GM18909 (cell line): ENCODE results near the gene VWA8.
"Not testable (repeated sequence)": the region's sequence is repeated elsewhere in the genome, so short reads cannot be mapped to it uniquely, and the experiment has no call there.

Experiments
- ATAC-seq: cut with Tn5 transposase; IDR thresholded peaks from one replicate; pipeline ENCODE4 v1.9.1; 2021; ENCODE audit warnings: mild to moderate bottlenecking; ENCODE audit not compliant: unreplicated experiment, poor library complexity

Gene VWA8

DNA sequence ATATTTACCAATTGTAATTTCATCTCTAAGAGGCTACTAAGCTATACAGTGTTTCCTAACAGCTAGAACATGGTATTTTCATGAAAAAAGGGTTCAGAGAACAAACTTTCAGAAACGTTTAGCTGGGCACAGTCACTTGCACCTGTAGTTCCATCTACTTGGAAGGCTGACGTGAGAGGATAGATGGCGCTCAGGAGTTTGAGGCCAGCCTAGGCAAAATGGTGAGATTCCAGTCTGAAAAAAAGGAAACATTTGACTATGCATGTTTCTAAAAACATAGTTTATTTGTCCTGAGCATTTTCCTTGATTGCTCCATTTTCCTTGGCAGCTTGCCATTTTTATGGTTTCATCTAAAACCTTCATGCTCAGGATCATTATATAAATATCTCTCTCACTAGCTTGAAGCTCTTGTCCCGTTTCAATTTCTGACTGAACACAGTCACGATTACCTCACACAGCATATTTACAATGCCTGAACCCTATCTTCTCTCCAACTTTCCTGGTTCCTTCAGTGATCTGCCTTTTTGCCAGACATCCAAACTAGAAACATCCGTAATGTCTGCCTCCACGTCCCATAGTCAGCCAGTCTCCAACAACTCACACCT lies 302.8 kb downstream of the VWA8 start:
- ATAC-seq = no peak

- no peak for ATAC-seq
Observed at GRCh38 chr13:41655997-41656396, 304.9 kb downstream of the VWA8 start.

DNA sequence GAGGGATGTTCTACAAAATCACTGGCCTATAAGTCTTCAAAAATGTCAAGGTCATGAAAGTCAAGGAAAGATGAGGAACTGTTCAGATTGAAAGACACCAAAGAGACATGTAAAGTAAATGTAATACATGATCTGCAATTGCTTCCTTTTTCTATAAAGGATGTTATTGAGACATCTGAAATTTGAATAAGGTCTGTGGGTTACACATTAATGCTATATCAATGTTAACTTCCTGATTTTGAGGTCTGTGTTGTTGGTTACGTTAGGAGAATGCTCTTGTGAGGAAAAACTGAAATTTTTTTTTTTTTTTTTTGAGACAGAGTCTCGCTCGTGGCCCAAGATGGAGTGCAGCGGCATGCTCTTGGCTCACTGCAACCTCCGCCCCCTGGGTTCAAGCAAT lies 306.1 kb downstream of the VWA8 start:
- no peak for ATAC-seq

DNA sequence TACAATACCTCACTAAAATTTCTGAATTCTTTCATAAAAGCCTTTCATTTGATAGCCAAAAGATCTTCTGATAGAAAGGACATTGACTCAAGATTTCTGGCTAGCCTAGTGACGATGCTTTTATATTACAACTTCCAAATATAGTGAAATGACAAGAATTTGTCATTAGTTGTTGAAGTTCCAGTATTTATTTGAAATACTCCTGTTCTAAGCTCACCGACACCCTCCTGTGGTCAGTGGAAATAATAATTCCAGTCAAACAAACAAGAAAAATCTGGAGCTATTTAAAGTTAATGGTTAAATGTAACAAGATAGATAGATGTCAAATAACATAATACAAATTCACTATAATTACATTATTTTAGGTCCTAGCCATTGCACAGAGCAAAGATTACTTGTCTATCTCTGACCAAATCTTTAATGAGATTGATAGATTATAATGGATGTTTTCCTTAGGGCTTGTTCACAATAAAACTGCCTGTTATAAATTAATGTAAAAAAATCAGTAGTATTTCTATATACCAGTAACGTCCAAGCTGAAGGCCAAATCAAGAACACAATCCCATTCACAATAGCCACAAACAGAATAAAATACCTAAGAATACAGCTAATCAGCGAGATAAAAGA lies 308.1 kb downstream of the VWA8 start:
- ATAC-seq = no peak

DNA sequence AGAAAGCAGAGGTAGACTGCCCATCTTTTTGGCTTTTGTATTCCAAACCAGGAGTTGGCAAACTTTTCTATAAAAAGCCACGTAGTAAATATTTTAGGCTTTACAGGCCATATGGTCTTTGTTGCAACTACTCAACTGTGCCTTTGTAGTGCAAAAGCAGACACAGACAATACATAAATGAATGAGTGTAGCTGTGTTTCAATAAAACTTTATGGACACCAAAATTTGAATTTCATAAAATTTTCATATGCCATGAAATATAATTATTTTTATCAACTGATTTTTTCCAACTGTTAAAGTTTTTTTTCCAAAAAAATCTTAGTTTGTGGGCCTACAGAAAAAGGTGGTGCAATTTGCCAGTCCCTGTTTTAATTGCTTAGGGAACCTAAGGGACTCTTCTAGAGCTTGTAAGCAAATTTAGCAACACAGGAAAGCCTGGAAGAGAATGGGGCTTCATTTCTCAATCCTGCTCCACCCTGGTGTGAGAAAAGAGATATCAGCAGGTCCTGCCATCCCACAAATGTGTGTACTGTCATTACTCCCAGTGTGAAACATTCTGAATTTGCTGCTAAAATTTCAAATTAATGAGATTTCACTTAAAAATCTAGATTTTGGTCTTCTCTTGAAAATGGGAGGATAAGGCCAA lies 309.4 kb downstream of the VWA8 start:
- no peak for ATAC-seq

GRCh38 chr13:41650706-41651105 lies 310.2 kb downstream of the VWA8 start:
- ATAC-seq = no peak

GRCh38 chr13:41649659-41650058 lies 311.2 kb downstream of the VWA8 start:
- no peak for ATAC-seq

GRCh38 chr13:41648314-41648935 lies 312.5 kb downstream of the VWA8 start:
- no peak for ATAC-seq

GRCh38 chr13:41647699-41648313 lies 313.1 kb downstream of the VWA8 start:
- ATAC-seq = not testable (repeated sequence)

DNA sequence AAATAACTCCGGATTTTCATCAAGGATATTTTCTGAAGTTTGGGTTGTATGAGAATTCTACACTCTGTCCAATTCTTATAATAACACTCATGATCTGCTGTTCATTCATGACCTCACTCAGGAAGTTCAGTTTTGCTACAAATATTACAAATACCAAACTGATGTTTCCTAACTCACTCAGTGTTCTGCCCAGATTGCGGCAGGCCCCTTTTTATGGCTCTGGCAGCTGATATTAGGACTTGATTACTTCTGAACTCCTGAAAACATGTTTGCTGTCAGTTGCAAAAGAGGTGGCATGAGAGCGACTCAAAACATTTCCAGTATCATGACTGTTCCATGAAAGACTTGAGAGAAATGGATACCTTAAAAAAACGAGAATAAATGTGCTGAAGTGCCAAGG lies 315.6 kb downstream of the VWA8 start:
- no peak for ATAC-seq

GRCh38 chr13:41644742-41645141 lies 316.2 kb downstream of the VWA8 start:
- ATAC-seq = no peak

DNA sequence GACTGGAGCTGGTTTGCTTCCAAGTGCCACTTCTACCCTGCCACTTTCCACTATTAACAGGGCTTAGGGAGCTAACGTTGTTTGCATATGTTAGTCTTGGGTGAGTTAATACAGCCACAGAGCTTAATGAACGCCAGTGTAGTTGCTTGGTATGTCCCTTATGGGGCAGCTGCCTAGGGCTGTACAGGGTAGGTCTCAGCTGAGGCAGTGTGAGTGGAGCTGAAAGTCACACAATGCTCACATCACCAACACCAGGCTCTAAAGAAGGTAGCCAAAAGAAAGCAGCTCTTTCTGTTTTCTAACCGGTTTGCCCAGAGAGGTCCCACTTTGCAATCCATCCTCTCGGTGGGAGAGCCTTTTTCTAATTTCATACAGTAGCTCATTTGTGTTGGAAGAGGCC lies 317.4 kb downstream of the VWA8 start:
- ATAC-seq = no peak

DNA sequence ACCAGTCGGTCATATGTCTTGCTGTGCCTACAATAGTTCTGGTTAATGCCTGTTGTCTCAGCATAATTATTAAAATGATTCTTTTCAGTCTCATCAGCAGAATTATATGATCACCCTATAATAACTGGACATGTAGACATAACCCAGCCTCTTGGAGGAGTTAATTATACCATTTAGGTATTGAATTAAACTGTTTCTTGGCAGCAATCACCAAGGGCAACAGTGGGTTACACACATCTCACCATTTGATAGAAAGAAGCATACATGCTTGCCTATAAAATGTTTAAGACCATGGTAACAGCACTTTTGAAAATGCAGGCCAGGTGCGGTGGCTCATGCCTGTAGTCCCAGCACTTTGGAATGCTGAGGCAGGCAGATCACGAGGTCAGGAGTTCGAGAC lies 318.9 kb downstream of the VWA8 start:
- ATAC-seq = no peak

GRCh38 chr13:41641429-41641828 lies 319.5 kb downstream of the VWA8 start:
- no peak for ATAC-seq

DNA sequence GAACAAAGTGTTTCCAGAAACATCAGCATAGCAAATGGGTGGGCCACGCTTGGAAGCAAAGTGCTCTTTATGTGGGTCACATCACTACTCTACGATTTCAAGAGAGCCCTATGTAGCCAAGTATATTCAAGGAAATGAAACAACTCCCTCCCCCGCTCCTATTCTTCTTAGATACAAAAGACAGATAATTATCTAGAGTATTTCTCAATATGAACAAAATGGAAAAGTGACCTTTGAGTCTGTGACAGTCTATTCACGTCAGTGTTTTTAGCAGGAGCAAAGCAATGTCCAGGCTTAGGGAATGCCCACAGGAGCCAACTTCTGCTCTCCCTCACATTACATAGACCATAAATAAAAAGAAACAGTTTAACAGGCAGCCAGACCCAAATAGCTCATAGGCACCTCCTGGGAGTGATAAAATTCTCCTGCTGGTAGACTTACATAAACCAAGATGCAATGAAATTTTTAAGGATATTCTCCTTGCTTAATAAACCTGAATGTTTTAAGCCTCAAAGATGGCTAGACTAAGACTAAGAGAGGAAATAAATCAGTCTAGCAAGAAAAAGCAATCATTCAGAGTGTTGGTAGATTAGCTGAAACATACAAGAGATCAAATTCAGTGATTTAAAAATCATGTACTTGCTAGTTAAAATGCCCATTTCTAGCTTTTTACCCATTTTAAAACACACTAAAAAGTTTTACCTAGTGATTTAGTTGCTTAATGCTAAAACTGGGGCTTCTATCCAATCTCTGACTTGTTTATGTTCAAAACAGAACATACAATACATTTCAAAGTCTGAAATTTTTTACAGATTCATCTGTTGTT lies 320.7 kb downstream of the VWA8 start:
- no peak for ATAC-seq

GRCh38 chr13:41639237-41639904 lies 321.5 kb downstream of the VWA8 start:
- ATAC-seq = no peak

- no peak for ATAC-seq
Observed at GRCh38 chr13:41637586-41637985, 323.3 kb downstream of the VWA8 start.

- not testable (repeated sequence) for ATAC-seq
Observed at GRCh38 chr13:41637032-41637431, 323.9 kb downstream of the VWA8 start.

- ATAC-seq = not testable (repeated sequence)
Observed at GRCh38 chr13:41636590-41636989, 324.3 kb downstream of the VWA8 start.

GRCh38 chr13:41634407-41634806 lies 326.5 kb downstream of the VWA8 start:
- no peak for ATAC-seq
